Uterus (tissue), 2 donors: Measurements from ENCODE around the gene ZCCHC3.

Experiments used
- CTCF ChIP-seq, 4 experiments: fragments of 200-600 bp in 2 of 4; fragments of 450-650 bp in 2 of 4; sonication (generic) in 2 of 4; IDR thresholded peaks; one replicate each; pipeline ENCODE4 v1.5.1; 2016 to 2019; ENCODE audit warnings: antibody characterized with exemption in 4 of 4, mild to moderate bottlenecking in 2 of 4, moderate library complexity in 1 of 4
- POLR2A ChIP-seq, 2 donors: fragments of 450-650 bp; IDR thresholded peaks; one replicate each; pipeline ENCODE4 v1.6.1; 2016; ENCODE audit warnings: antibody characterized with exemption in 2 of 2, mild to moderate bottlenecking in 1 of 2, moderate library complexity in 1 of 2

GRCh38 chr20:325889-326644 is 28.7 kb downstream of the ZCCHC3 start:
- TF ChIP-seq CTCF (IDR thresholded peaks at IDR 0.05) = no peak
- no peak for TF ChIP-seq POLR2A (IDR thresholded peaks at IDR 0.05)
